Measurements from ENCODE around the gene ANGEL1. TPM values are rescaled to one million over a fixed set of nuclear protein-coding genes. Genes with fewer than 3 reads are reported as not detected.

The ANGEL1 gene
- total RNA-seq, 1 experiment from 2014 or later = 19.9 TPM

DNA sequence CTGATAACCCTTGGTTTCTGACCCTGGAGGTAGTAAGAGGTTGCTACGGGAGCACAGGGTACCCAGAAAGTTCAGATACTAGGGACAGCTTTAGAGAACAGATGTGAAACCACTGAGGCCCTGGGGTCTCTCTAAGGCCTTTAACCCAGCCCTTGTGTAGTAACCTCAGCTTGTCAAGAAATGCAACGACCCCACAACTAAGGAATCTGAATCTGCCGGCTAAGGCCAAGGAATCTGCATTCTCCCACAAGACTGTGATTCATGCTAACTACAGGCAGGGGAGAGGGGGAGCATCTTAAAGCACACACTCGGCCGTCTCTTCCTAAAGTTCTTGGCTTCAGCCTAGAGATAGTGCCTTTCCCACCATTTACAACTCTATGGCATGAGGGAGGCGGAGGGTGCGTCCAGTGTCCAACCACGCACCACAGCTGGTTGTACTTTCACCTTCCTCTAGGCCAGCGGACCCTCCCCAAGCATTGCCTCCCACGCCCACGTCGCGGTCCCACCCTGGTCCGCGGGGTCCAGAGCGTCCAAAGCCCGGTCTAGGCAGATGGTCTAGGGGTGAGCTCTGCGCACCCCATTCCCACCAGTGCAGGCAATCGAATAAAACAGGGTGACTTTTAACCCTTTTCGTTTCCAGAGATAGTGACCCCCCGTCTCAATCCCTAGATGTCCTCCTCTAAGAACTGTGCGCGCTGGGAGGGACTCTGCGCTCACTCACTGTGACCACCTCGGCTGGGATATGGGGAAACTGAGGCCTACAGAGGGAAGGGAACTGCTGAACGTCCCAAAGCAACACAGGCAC lies 52.1 kb downstream of the ANGEL1 start:
- H3K4me1 ChIP-seq (ENCODE audit: insufficient read depth, low read length, poor library complexity, severe bottlenecking) = peaks cover 4% of the 10 kb centered on the region
- intact Hi-C loops (cut with micrococcal nuclease; ENCODE audit: unreplicated experiment) = no loop called here
- H3K27ac ChIP-seq (ENCODE audit: low read depth, low read length, poor library complexity, severe bottlenecking) = no peak overlapping the region
- ChIA-PET POLR2A (ENCODE audit: low non-redundant PET) (interaction anchor here (0.7 kb wide), 1 partner anchor 524 kb away, joined by 3 read pairs; no protein-coding TSS in a partner anchor), CTCF (no interaction called here)
- H3K9me3 ChIP-seq (ENCODE audit: low read depth, low read length, poor library complexity, severe bottlenecking) = no peaks in the 10 kb centered on the region
- no peaks in the 10 kb centered on the region for H3K27me3 ChIP-seq (replicated peaks; ENCODE audit: insufficient read depth, low read depth, low read length, poor library complexity)
- H3K4me3 ChIP-seq (ENCODE audit: low read depth, low read length, poor library complexity, severe bottlenecking) = peak overlapping the region; percentile 61
- no TSS peak for BruUV-seq (replicated peaks)
- DNase-seq (ENCODE audit: low spot score) = no peak
- H3K36me3 ChIP-seq (ENCODE audit: insufficient read depth, low read length, poor library complexity, severe bottlenecking) = no peaks in the 10 kb centered on the region
- no peak for TF ChIP-seq EZH2 (IDR thresholded peaks at IDR 0.05; ENCODE audit: borderline replicate concordance, low read depth, low read length, poor library complexity, severe bottlenecking)
- TF ChIP-seq, protein P1, sequence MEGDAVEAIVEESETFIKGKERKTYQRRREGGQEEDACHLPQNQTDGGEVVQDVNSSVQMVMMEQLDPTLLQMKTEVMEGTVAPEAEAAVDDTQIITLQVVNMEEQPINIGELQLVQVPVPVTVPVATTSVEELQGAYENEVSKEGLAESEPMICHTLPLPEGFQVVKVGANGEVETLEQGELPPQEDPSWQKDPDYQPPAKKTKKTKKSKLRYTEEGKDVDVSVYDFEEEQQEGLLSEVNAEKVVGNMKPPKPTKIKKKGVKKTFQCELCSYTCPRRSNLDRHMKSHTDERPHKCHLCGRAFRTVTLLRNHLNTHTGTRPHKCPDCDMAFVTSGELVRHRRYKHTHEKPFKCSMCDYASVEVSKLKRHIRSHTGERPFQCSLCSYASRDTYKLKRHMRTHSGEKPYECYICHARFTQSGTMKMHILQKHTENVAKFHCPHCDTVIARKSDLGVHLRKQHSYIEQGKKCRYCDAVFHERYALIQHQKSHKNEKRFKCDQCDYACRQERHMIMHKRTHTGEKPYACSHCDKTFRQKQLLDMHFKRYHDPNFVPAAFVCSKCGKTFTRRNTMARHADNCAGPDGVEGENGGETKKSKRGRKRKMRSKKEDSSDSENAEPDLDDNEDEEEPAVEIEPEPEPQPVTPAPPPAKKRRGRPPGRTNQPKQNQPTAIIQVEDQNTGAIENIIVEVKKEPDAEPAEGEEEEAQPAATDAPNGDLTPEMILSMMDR (conservative IDR thresholded peaks at IDR 0.05; ENCODE audit: low read depth, low read length) = no peak

DNA sequence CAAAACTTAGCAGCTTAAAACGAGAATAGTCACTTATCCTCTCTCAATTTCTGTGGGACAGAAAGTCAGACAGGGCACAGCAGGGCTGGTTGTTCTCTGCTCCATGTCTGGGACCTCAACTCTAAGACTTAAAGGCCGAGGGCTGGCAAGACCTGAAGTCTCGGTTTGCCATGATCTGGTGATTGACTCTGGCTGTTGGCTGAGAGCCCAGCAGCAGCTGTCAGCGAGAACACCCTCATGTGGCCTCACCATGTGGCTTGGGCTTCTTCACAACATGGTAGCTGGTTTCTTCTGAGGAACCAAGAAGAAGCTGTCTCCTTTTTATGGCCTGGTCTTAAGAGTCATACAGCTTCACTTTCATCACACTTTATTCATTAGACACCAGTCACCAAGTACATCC lies 53.1 kb downstream of the ANGEL1 start:
- H3K27me3 ChIP-seq (replicated peaks; ENCODE audit: insufficient read depth, low read depth, low read length, poor library complexity) = no peaks in the 10 kb centered on the region

DNA sequence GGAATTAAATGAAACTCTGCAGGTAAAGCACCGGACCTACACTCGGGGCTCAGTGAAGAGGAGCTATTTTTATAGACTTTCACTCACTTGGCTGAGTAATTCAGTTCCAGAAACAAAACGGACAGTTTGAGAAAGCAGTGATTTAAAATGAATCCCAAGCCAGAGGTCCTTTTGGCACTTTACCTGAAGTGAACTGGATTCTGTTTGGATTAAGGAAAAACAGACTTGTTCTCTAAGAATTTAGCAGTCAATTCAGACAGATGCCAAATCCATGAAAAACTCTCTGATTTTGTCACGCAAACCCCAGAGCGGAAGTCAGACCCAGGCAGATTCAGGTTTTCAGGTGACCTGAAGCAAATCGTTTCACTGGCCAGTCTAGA lies 56.3 kb downstream of the ANGEL1 start:
- no peaks in the 10 kb centered on the region for H3K9me3 ChIP-seq (ENCODE audit: low read depth, low read length, poor library complexity, severe bottlenecking)
- CTCF ChIA-PET = no interaction called here

More for the DNA sequence above, 53.1 kb downstream of the ANGEL1 start:
- Histone ChIP-seq H3K9me3 (ENCODE audit: low read depth, low read length, poor library complexity, severe bottlenecking) (no peaks in the 10 kb centered on the region), H3K36me3 (ENCODE audit: insufficient read depth, low read length, poor library complexity, severe bottlenecking) (no peaks in the 10 kb centered on the region), H3K4me3 (ENCODE audit: low read depth, low read length, poor library complexity, severe bottlenecking) (no peak overlapping the region), H3K27ac (ENCODE audit: low read depth, low read length, poor library complexity, severe bottlenecking) (no peak overlapping the region), H3K4me1 (ENCODE audit: insufficient read depth, low read length, poor library complexity, severe bottlenecking) (peaks cover 4% of the 10 kb centered on the region)
- intact Hi-C loops (cut with micrococcal nuclease; ENCODE audit: unreplicated experiment) = no loop called here
- TF ChIP-seq, protein P1 (conservative IDR thresholded peaks at IDR 0.05; ENCODE audit: low read depth, low read length) = no peak
- no peak for TF ChIP-seq EZH2 (IDR thresholded peaks at IDR 0.05; ENCODE audit: borderline replicate concordance, low read depth, low read length, poor library complexity, severe bottlenecking)
- no TSS peak for BruUV-seq (replicated peaks)
- no peak for DNase-seq (ENCODE audit: low spot score)
- ChIA-PET POLR2A (ENCODE audit: low non-redundant PET) (interaction anchor here (0.7 kb wide), 1 partner anchor 523 kb away, joined by 3 read pairs; no protein-coding TSS in a partner anchor), CTCF (no interaction called here)

More for the DNA sequence above, 56.3 kb downstream of the ANGEL1 start:
- Histone ChIP-seq H3K4me1 (ENCODE audit: insufficient read depth, low read length, poor library complexity, severe bottlenecking) (peaks cover 4% of the 10 kb centered on the region), H3K4me3 (ENCODE audit: low read depth, low read length, poor library complexity, severe bottlenecking) (no peak overlapping the region), H3K27ac (ENCODE audit: low read depth, low read length, poor library complexity, severe bottlenecking) (no peak overlapping the region), H3K36me3 (ENCODE audit: insufficient read depth, low read length, poor library complexity, severe bottlenecking) (no peaks in the 10 kb centered on the region), H3K27me3 (replicated peaks; ENCODE audit: insufficient read depth, low read depth, low read length, poor library complexity) (no peaks in the 10 kb centered on the region)
- DNase-seq (ENCODE audit: low spot score) = no peak
- no peak for TF ChIP-seq EZH2 (IDR thresholded peaks at IDR 0.05; ENCODE audit: borderline replicate concordance, low read depth, low read length, poor library complexity, severe bottlenecking)
- TF ChIP-seq, protein P1 (conservative IDR thresholded peaks at IDR 0.05; ENCODE audit: low read depth, low read length) = no peak
- BruUV-seq (replicated peaks) = no TSS peak
- intact Hi-C loops (cut with micrococcal nuclease; ENCODE audit: unreplicated experiment) = no loop called here
- POLR2A ChIA-PET (ENCODE audit: low non-redundant PET) = no interaction called here
